Ishikawa (cell line): ENCODE data around the gene BEGAIN.

ENCODE experiments used
- CEBPB ChIP-seq: IDR thresholded peaks from 2 replicates; pipeline ENCODE4 v1.6.1; 2012
- CREB1 ChIP-seq: IDR thresholded peaks from 2 replicates; pipeline ENCODE4 v1.6.1; 2012; ENCODE audit warnings: low read depth
- EGR1 ChIP-seq: IDR thresholded peaks from 2 replicates; pipeline ENCODE4 v1.6.1; 2012
- EP300 ChIP-seq: IDR thresholded peaks from 2 replicates; pipeline ENCODE4 v1.6.1; 2012; ENCODE audit warnings: borderline replicate concordance
- FOXM1 ChIP-seq: IDR thresholded peaks from 2 replicates; pipeline ENCODE4 v1.6.1; 2012; ENCODE audit warnings: low read depth, borderline replicate concordance
- NFIC ChIP-seq: IDR thresholded peaks from 2 replicates; pipeline ENCODE4 v1.6.1; 2012
- RAD21 ChIP-seq: IDR thresholded peaks from 2 replicates; pipeline ENCODE4 v1.6.1; 2012; ENCODE audit warnings: low read depth
- TAF1 ChIP-seq: IDR thresholded peaks from 2 replicates; pipeline ENCODE4 v1.6.1; 2012; ENCODE audit warnings: low read depth, mild to moderate bottlenecking
- TCF12 ChIP-seq: IDR thresholded peaks from 2 replicates; pipeline ENCODE4 v1.6.1; 2012; ENCODE audit warnings: low read depth
- TEAD4 ChIP-seq: IDR thresholded peaks from 2 replicates; pipeline ENCODE4 v1.6.1; 2012
- USF1 ChIP-seq: IDR thresholded peaks from 2 replicates; pipeline ENCODE4 v1.6.1; 2012
- YY1 ChIP-seq: IDR thresholded peaks from 2 replicates; pipeline ENCODE4 v1.6.1; 2012; ENCODE audit warnings: low read depth
- ZBTB7A ChIP-seq: IDR thresholded peaks from 2 replicates; pipeline ENCODE4 v1.6.1; 2012; ENCODE audit warnings: low read depth
- TF ChIP-seq, protein P1 (sequence below): IDR thresholded peaks from 2 replicates; pipeline ENCODE4 v1.6.1; 2012; ENCODE audit warnings: low read depth, mild to moderate bottlenecking
- TF ChIP-seq, protein P2 (sequence below): IDR thresholded peaks from 2 replicates; pipeline ENCODE4 v1.6.1; 2012

Gene BEGAIN

DNA sequence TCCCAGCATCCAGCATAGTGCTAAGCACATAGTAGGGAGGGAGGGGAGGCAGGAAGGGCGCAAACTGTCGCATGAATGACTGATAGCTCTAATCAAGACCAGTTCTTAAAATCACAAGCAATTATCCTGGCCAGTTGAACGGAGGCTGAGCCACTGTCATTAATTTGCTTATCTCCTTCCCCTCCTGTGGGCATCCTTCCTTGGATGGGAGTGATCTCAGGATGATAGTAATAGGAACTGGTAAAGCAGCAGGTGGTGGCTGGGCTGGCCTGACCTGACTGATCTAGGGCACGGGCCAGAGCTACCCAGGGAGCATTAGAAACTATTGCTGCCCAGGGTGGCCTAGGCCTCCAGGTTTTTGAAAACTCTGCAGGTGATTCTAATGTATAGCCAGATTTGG is 97.0 kb downstream of the BEGAIN start:
- TF ChIP-seq CREB1 (no peak), FOXM1 (no peak), NFIC (no peak), TCF12 (no peak), ZBTB7A (no peak), RAD21 (no peak), EP300 (no peak), YY1 (no peak), TEAD4 (no peak), USF1 (no peak), CEBPB (no peak), TAF1 (no peak), EGR1 (no peak)
- TF ChIP-seq, protein P1, sequence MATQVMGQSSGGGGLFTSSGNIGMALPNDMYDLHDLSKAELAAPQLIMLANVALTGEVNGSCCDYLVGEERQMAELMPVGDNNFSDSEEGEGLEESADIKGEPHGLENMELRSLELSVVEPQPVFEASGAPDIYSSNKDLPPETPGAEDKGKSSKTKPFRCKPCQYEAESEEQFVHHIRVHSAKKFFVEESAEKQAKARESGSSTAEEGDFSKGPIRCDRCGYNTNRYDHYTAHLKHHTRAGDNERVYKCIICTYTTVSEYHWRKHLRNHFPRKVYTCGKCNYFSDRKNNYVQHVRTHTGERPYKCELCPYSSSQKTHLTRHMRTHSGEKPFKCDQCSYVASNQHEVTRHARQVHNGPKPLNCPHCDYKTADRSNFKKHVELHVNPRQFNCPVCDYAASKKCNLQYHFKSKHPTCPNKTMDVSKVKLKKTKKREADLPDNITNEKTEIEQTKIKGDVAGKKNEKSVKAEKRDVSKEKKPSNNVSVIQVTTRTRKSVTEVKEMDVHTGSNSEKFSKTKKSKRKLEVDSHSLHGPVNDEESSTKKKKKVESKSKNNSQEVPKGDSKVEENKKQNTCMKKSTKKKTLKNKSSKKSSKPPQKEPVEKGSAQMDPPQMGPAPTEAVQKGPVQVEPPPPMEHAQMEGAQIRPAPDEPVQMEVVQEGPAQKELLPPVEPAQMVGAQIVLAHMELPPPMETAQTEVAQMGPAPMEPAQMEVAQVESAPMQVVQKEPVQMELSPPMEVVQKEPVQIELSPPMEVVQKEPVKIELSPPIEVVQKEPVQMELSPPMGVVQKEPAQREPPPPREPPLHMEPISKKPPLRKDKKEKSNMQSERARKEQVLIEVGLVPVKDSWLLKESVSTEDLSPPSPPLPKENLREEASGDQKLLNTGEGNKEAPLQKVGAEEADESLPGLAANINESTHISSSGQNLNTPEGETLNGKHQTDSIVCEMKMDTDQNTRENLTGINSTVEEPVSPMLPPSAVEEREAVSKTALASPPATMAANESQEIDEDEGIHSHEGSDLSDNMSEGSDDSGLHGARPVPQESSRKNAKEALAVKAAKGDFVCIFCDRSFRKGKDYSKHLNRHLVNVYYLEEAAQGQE, result no peak
- TF ChIP-seq, protein P2, sequence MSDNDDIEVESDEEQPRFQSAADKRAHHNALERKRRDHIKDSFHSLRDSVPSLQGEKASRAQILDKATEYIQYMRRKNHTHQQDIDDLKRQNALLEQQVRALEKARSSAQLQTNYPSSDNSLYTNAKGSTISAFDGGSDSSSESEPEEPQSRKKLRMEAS, result no peak

GRCh38 chr14:100488057-100488456 is 99.2 kb downstream of the BEGAIN start:
- TF ChIP-seq TEAD4, result no peak
- no peak for TF ChIP-seq ZBTB7A
- no peak for TF ChIP-seq YY1
- no peak for TF ChIP-seq FOXM1
- TF ChIP-seq EGR1, result no peak
- no peak for TF ChIP-seq TAF1
- TF ChIP-seq NFIC, result no peak
- TF ChIP-seq RAD21, result no peak
- TF ChIP-seq, protein P2, result no peak
- TF ChIP-seq USF1, result no peak
- TF ChIP-seq, protein P1, result no peak
- TF ChIP-seq TCF12, result no peak
- no peak for TF ChIP-seq CEBPB
- no peak for TF ChIP-seq EP300

DNA sequence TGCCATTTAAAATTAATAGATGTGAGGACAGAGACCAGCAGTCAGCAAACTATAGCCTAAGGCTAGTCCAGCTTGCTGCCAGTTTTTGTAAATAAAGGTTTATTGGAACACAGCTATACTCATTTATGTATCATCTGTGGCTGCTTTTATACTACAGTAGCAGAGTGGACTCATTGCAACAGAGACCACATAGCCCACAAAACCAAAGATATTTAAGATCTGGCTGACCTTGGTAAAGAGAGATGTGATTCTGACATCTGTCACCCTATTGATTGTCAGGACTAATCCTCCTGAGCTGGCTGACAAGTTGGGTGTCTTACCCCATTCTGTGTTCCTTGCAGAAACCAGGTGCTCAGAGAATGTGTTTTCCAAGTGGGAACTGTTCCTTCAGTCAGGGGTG is 99.9 kb downstream of the BEGAIN start:
- no peak for TF ChIP-seq TCF12
